IMR-90 (cell line): ENCODE data around the gene HSPD1. TPM values are rescaled to one million over a fixed set of nuclear protein-coding genes. Genes with fewer than 3 reads are reported as not detected.

Experiments
- ATAC-seq: fragments of 200-7000 bp; cut with Tn5 transposase; 2 replicates; pipeline ENCODE4 v1.9.1; 2020; ENCODE audit warnings: low read depth, mild to moderate bottlenecking, moderate library complexity
- BruUV-seq: library from RNA; stranded (reverse); fragments of 400-500 nt; replicated peaks from 2 replicates; lab custom pipeline; 2021; lab: Mats Ljungman, UMichigan
- CTCF ChIA-PET: fragments of 300-600 bp; formaldehyde crosslinking; extraction: SDS; loops from one replicate; lab custom pipeline; 2021; ENCODE audit warnings: antibody characterized with exemption; lab: Yijun Ruan, JAX
- POLR2A ChIA-PET: fragments of 300-600 bp; sonication (Branson Sonifier 250); formaldehyde crosslinking; loops from one replicate; lab custom pipeline; 2022; ENCODE audit warnings: antibody characterized with exemption; ENCODE audit not compliant: unreplicated experiment; lab: Charles Lee
- DNase-seq: peaks from one replicate; pipeline ENCODE4 v3.0.0; 2013
- H2AFZ ChIP-seq: replicated peaks from 2 replicates; pipeline ENCODE3; 2013; ENCODE audit warnings: low read length, mild to moderate bottlenecking; ENCODE audit not compliant: poor library complexity
- H2AK5ac ChIP-seq: 2 replicates; pipeline ENCODE4 v1.6.1; 2013; ENCODE audit warnings: low read depth, low read length, inconsistent platforms
- H2AK9ac ChIP-seq: replicated peaks from 2 replicates; pipeline ENCODE3; 2013; ENCODE audit warnings: mild to moderate bottlenecking, low read depth, low read length, moderate library complexity; ENCODE audit not compliant: poor library complexity
- H2BK120ac ChIP-seq: 2 replicates; pipeline ENCODE4 v1.6.1; 2013; ENCODE audit warnings: low read depth, low read length, inconsistent platforms
- H2BK15ac ChIP-seq: 3 replicates; pipeline ENCODE4 v1.6.1; 2013; ENCODE audit warnings: low read depth, low read length, inconsistent platforms
- H2BK20ac ChIP-seq: 2 replicates; pipeline ENCODE4 v1.6.1; 2013; ENCODE audit warnings: low read depth, mild to moderate bottlenecking, inconsistent platforms, low read length, moderate library complexity
- H2BK5ac ChIP-seq: 2 replicates; pipeline ENCODE4 v1.6.1; 2013; ENCODE audit warnings: mild to moderate bottlenecking, low read depth, low read length, inconsistent platforms; ENCODE audit not compliant: poor library complexity, severe bottlenecking
- H3K14ac ChIP-seq: replicated peaks from 2 replicates; pipeline ENCODE4 v1.6.1; 2013; ENCODE audit warnings: low read depth, low read length, inconsistent platforms
- H3K18ac ChIP-seq: 2 replicates; pipeline ENCODE4 v1.6.1; 2013; ENCODE audit warnings: low read depth, low read length, control low read depth
- H3K23ac ChIP-seq: 2 replicates; pipeline ENCODE4 v1.6.1; 2013; ENCODE audit warnings: low read depth, low read length, inconsistent platforms
- H3K27ac ChIP-seq: 2 replicates; pipeline ENCODE4 v1.5.1; 2013; ENCODE audit warnings: mild to moderate bottlenecking, control low read depth, low read length; ENCODE audit not compliant: insufficient read depth
- H3K27me3 ChIP-seq: 2 replicates; pipeline ENCODE4 v1.6.1; 2013; ENCODE audit warnings: low read length; ENCODE audit not compliant: control insufficient read depth, insufficient read depth
- H3K36me3 ChIP-seq: 2 replicates; pipeline ENCODE4 v1.6.1; 2013; ENCODE audit warnings: low read length, mixed read lengths; ENCODE audit not compliant: control insufficient read depth, insufficient read depth
- H3K4ac ChIP-seq: 2 replicates; pipeline ENCODE4 v1.6.1; 2013; ENCODE audit warnings: low read depth, low read length, inconsistent platforms
- H3K4me1 ChIP-seq: 2 replicates; pipeline ENCODE4 v1.6.1; 2013; ENCODE audit warnings: low read length, mixed read lengths; ENCODE audit not compliant: control insufficient read depth, insufficient read depth
- H3K4me2 ChIP-seq: 2 replicates; pipeline ENCODE4 v1.6.1; 2013; ENCODE audit warnings: low read depth, mild to moderate bottlenecking, control low read depth, low read length, moderate library complexity
- H3K4me3 ChIP-seq: 2 replicates; pipeline ENCODE4 v1.5.1; 2013; ENCODE audit warnings: low read depth, mild to moderate bottlenecking, control low read depth, low read length, moderate library complexity; ENCODE audit not compliant: insufficient read depth
- H3K56ac ChIP-seq: 2 replicates; pipeline ENCODE4 v1.6.1; 2013; ENCODE audit warnings: low read length, inconsistent platforms; ENCODE audit not compliant: insufficient read depth; ENCODE audit errors: extremely low read depth
- H3K79me1 ChIP-seq, 2 experiments: 2 replicates each; pipeline ENCODE4 v1.6.1; 2013; ENCODE audit warnings: low read length in 2 of 2, inconsistent platforms in 1 of 2, low read depth in 1 of 2
- H3K9ac ChIP-seq: 2 replicates; pipeline ENCODE4 v1.6.1; 2013; ENCODE audit warnings: low read depth, low read length, control low read depth
- H3K9me1 ChIP-seq: 2 replicates; pipeline ENCODE4 v1.6.1; 2013; ENCODE audit warnings: low read length, inconsistent platforms; ENCODE audit not compliant: insufficient read depth
- H3K9me3 ChIP-seq: 2 replicates; pipeline ENCODE4 v1.6.1; 2013; ENCODE audit warnings: low read length; ENCODE audit not compliant: control insufficient read depth, insufficient read depth
- H4K20me1 ChIP-seq: 2 replicates; pipeline ENCODE4 v1.6.1; 2013; ENCODE audit warnings: low read length, inconsistent platforms; ENCODE audit not compliant: insufficient read depth
- H4K5ac ChIP-seq: 2 replicates; pipeline ENCODE4 v1.6.1; 2013; ENCODE audit warnings: mild to moderate bottlenecking, low read depth, low read length, control low read depth
- H4K8ac ChIP-seq, 2 experiments: 2 replicates each; pipeline ENCODE4 v1.6.1; 2013; ENCODE audit warnings: low read depth in 2 of 2, low read length in 2 of 2, control low read depth in 1 of 2, inconsistent platforms in 1 of 2
- H4K91ac ChIP-seq: 2 replicates; pipeline ENCODE4 v1.6.1; 2013; ENCODE audit warnings: low read depth, low read length, inconsistent platforms; ENCODE audit not compliant: insufficient read depth
- BHLHE40 ChIP-seq: fragments of 150-350 bp; IDR thresholded peaks from 2 replicates; pipeline ENCODE4 v1.6.1; 2016; ENCODE audit warnings: mild to moderate bottlenecking, low read depth, low read length
- CEBPB ChIP-seq: IDR thresholded peaks from 2 replicates; pipeline ENCODE4 v1.6.1; 2012; ENCODE audit warnings: low read depth, low read length, improper control_type of control experiment
- CHD1 ChIP-seq: IDR thresholded peaks from 2 replicates; pipeline ENCODE4 v1.6.1; 2012; ENCODE audit warnings: low read depth, low read length, improper control_type of control experiment
- CTCF ChIP-seq: conservative IDR thresholded peaks from 2 replicates; pipeline ENCODE4 v1.5.1; 2012; ENCODE audit warnings: mild to moderate bottlenecking, low read depth, low read length, improper control_type of control experiment
- FOS ChIP-seq: fragments of 150-350 bp; IDR thresholded peaks from 2 replicates; pipeline ENCODE4 v1.6.1; 2016; ENCODE audit warnings: low read depth, low read length
- MAZ ChIP-seq: IDR thresholded peaks from 2 replicates; pipeline ENCODE4 v1.6.1; 2012; ENCODE audit warnings: low read depth, mild to moderate bottlenecking, low read length, improper control_type of control experiment, moderate library complexity, borderline replicate concordance
- MXI1 ChIP-seq: IDR thresholded peaks from 2 replicates; pipeline ENCODE4 v1.6.1; 2012; ENCODE audit warnings: low read depth, mild to moderate bottlenecking, low read length, moderate library complexity, borderline replicate concordance
- NFE2L2 ChIP-seq: fragments of 150-350 bp; IDR thresholded peaks from 2 replicates; pipeline ENCODE4 v1.6.1; 2016; ENCODE audit warnings: low read depth, mild to moderate bottlenecking, low read length
- RAD21 ChIP-seq: IDR thresholded peaks from 2 replicates; pipeline ENCODE4 v1.6.1; 2012; ENCODE audit warnings: low read length, improper control_type of control experiment
- RFX5 ChIP-seq: IDR thresholded peaks from 2 replicates; pipeline ENCODE4 v1.8.0; 2012; ENCODE audit warnings: low read depth, mild to moderate bottlenecking, low read length, moderate library complexity
- SMC3 ChIP-seq: fragments of 150-350 bp; IDR thresholded peaks from 2 replicates; pipeline ENCODE4 v1.6.1; 2016; ENCODE audit warnings: low read depth, mild to moderate bottlenecking, antibody characterized with exemption, low read length, moderate library complexity
- USF2 ChIP-seq: fragments of 150-350 bp; IDR thresholded peaks from 2 replicates; pipeline ENCODE4 v1.6.1; 2017; ENCODE audit warnings: mild to moderate bottlenecking, antibody characterized with exemption, low read length, low read depth
- WGBS, 2 experiments: methylation state at CpG; one replicate each; pipeline versions ENCODE4 v1.1.5 to v1.1.7; 2013; ENCODE audit warnings: missing lambda C conversion rate in 2 of 2; ENCODE audit not compliant: insufficient read length in 1 of 2; ENCODE audit errors: extremely low coverage in 2 of 2; 5-methylcytosine and 5-hydroxymethylcytosine counted together
- dilution Hi-C: fragments of 300-500 bp; cut with HindIII; formaldehyde crosslinking; loops from one replicate; pipeline ENCODE4 v1.14.3; 2018; ENCODE audit warnings: low sequenced_read_pairs; ENCODE audit not compliant: unreplicated experiment
- in situ Hi-C: fragments of 300-500 bp; cut with MboI; formaldehyde crosslinking; loops from 3 replicates; pipeline ENCODE4 v1.14.3; 2019; ENCODE audit warnings: low sequenced_read_pairs, inconsistent platforms, mixed read lengths
- intact Hi-C: fragments of 100-400 bp; cut with micrococcal nuclease; formaldehyde crosslinking; loops from 2 replicates; pipeline ENCODE4 v1.10.0; 2022
- polyA plus RNA-seq, 3 experiments: library from polyadenylated mRNA; depleted of rRNA; stranded (reverse); fragments of >200 nt; gene quantifications; 2 replicates each; pipeline ENCODE4 v1.2.3, GENCODE V29; 2012; ENCODE audit warnings: low replicate concordance in 1 of 3
- total RNA-seq: library from RNA; depleted of rRNA; stranded (reverse); fragments of >200 nt; gene quantifications from 2 replicates; pipeline ENCODE4 v1.2.3, GENCODE V29; 2012

HSPD1 gene
- total and polyA plus RNA-seq, 2 of the 4 experiments (the other 2 are of a cell fraction): 171 TPM

DNA sequence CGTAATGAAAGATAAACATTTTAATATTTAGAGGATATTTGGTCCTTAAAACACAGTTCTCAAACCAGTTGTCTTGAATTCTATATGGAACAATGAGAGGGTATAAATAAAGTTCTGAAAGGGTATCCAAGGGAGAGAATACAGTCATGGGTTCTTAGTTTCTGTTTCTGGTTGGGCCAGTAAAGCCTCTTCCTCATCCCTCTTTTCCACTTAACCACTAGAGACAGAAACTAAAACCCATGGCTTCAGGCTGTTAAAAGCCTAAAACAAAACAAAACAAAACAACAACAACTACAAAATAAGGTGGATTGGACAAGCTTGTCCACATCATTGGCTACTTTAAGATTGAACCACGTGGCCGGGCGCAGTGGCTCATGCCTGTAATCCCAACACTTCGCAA, 27.5 kb downstream of the HSPD1 start:
- POLR2A ChIA-PET: no interaction called here

More for the DNA sequence above, 27.5 kb downstream of the HSPD1 start:
- Histone ChIP-seq H4K91ac (no peak overlapping the region), H3K4me1 (no peaks in the 10 kb centered on the region), H3K18ac (no peak overlapping the region), H3K36me3 (peaks cover 45% of the 10 kb centered on the region), H2BK20ac (no peak overlapping the region), H4K8ac (no peak overlapping the region), H3K23ac (no peak overlapping the region), H2AK9ac (no peak overlapping the region), H2AFZ (no peak overlapping the region), H3K27ac (no peak overlapping the region), H3K14ac (no peak overlapping the region), H3K4ac (no peak overlapping the region), H3K79me1 (peaks cover 5 to 17% of the 10 kb centered on the region in 2 experiments; a peak in 2 of 4 replicates), H2AK5ac (no peak overlapping the region), H3K4me2 (no peak overlapping the region), H4K20me1 (no peaks in the 10 kb centered on the region), H3K56ac (no peak overlapping the region), H3K4me3 (no peak overlapping the region), H2BK15ac (no peak overlapping the region), H3K9me3 (no peaks in the 10 kb centered on the region), H3K9ac (no peak overlapping the region), H2BK5ac (no peak overlapping the region), H3K9me1 (no peaks in the 10 kb centered on the region), H4K5ac (no peak overlapping the region), H3K27me3 (no peaks in the 10 kb centered on the region), H2BK120ac (no peak overlapping the region)
- CTCF ChIA-PET: no interaction called here
- no peak for DNase-seq
- WGBS, 2 experiments: no CpG with 5 or more reads among the region's 5 CpGs
- TF ChIP-seq FOS: no peak
- TF ChIP-seq MXI1: no peak
- no peak for TF ChIP-seq CTCF
- no peak for TF ChIP-seq CHD1
- no peak for TF ChIP-seq RFX5
- no peak for TF ChIP-seq SMC3
- no peak for TF ChIP-seq BHLHE40
- TF ChIP-seq MAZ: no peak
- TF ChIP-seq RAD21: no peak
- no peak for TF ChIP-seq USF2
- TF ChIP-seq NFE2L2: no peak
- no peak for TF ChIP-seq CEBPB
- no TSS peak for BruUV-seq
- dilution Hi-C loops (no loop called here), intact Hi-C loops (loop anchor here (5.0 kb wide), 1 partner anchor 70 kb away; no protein-coding TSS in a partner anchor), in situ Hi-C loops (no loop called here)
- ATAC-seq: no peak
